ENCODE measurements around the gene NINJ1. TPM values are rescaled to one million over a fixed set of nuclear protein-coding genes. Genes with fewer than 3 reads are reported as not detected.

NINJ1 gene
- total RNA-seq, 1 donor from 2014 or later: 46.4 TPM

DNA sequence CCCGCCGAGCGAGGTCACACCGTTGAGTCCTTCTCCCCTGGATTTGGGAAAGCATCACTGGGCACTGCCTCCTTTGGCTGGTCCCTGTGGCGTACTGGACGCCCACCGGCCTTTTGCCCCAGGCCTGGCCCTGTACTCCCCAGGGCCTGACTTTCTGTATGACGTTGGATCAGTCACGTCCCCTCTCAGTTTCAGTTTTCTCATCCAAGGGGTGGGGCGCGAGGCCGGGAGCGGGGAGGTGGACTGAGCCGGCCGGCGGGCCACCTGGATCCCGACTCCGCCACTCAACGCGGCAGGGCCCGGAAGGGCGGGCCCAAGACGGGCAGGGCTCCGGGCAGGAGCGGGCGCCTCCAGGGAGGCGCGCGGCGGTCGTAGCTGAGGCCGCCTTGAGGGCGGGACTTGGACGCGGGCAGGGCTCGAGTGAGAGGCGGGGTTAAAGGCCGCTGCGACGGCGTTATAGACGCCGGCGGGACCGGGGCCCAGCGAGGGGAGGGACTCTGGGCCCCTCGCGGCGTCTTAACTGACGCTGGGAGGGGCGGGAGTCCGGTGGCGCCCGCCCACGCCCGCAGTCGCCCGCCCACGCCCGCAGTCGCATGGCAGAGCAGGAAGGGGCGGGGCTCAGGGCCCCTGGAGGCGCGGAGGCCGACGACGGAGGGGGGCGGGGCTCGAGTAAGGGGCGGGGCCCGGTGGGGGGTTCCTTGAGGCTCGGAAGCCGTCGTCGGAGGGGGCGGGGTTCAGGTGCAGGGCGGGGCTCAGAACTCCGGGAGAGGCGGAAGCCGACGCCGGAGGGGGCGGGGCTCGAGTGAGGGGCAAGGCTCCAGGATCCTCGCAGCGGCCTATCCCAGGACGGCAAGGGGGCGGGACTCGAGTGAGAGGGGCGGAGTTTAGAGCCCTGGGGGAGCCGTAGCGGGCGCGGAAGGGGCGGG, 38.6 kb downstream of the NINJ1 start:
- peak; percentile 100 for DNase-seq (ENCODE audit: low spot score)
- intact Hi-C loops (cut with DNase I): loop anchor here (5.0 to 10.0 kb wide), 2 partner anchors 37 to 479 kb away; partner anchors contain the start of genes NINJ1 and PHF2

DNA sequence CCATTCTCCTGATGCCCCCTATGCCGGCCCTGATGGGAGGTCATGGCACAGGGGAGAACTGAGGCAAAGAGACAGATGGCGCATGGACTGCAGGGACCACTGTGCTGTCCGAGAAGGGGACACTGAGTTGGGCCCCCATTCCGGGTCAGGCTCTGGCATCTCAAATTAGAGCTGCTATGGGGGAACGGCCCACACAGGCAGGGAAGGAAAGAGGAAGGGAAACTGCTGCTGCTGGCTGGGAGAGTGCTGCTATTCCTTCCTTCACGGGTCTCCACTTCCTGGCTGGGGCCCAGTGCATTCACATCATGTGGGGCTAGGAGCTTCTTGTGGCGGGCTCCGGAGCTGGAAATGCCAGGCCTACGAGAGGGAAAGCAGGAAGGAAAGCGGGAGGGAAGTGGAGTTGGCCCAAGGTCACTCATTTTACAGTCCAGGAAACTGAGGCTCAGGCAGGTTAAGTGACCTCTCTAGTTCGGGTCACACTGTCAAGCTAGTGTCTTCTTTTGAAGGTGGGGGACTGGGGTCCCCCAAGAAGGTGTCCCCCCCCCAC, 39.3 kb downstream of the NINJ1 start:
- DNase-seq (ENCODE audit: low spot score): peak; percentile 77
- intact Hi-C loops (cut with DNase I): loop anchor here (5.0 to 10.0 kb wide), 2 partner anchors 38 to 480 kb away; partner anchors contain the start of genes NINJ1 and PHF2

DNA sequence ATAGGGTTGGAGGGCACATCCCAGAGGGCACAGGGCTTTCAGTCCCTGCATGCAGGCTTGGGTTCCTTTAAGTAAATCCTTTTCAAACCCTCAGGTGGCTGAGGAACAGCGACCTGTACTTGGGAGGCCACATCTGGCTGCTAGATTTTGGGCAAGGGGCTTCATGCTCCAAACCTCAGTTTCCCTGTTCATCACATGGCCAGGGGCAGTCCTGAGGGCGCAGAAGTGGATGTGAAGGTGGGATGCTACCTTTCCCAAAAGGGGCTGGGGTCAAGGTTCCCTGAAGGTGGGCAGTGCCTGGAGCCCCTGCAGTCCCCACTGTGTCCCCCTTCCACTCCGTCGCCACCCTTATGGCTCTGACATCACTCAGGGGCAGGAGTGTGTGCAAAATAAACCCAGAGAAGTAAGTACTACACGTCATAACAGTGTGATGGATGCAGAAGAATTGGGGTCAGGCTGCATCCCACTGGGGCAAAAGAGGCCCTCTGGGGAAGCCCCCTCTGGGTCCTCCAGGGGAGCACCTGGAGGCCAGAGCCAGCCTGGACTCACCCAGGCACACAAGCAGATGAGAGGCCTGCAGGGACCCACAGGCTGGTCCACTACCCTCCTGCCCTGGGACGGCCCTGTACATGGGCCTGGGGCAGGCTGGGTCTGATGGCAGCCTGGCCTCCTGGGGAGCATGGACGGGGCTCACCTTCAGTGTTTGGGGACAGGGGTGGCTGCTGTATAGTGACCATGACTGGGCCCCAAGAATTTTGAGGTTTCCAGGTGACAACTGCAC, 40.0 kb downstream of the NINJ1 start:
- peak; percentile 66 for DNase-seq (ENCODE audit: low spot score)
- intact Hi-C loops (cut with DNase I): loop anchor here (10.0 kb wide), 1 partner anchor 481 kb away; the partner anchor contains the start of gene PHF2

DNA sequence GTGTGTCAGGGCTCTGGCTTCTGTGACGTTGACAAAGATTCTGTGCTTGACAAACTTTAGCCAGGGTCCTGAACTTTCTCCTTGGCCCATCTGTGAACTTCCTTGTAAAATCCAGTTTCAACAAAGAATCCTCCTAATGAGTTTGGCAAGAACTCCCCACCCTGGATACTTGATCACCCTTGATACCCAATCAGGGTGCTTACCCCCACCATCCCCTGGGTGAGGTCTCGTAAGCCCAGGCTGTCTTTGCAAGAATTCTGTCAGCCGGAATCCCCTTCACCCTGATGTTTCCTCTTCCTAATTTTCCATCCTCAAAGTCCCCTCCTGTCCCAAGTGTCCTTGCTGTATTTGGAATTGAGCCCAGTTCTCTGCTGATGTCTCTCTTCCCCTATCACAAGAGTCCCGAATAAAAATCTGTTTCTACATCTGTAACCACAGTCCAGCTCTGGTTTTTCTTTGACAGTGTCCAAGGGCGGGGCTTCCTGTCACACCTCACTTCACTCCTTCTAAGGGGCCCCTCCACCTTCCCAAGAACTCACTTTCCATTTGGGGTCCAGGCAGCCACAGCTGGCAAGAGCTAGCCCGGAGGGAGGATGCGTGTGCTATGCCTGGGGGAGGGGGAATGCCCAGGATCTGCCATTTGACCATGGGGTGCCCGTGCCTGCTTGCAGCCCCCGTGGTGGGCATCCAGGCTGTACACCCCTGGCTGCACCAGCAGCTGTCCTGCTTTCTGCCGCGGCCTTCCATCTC, 40.7 kb downstream of the NINJ1 start:
- intact Hi-C loops (cut with DNase I): loop anchor here (10.0 kb wide), 1 partner anchor 481 kb away; the partner anchor contains the start of gene PHF2

DNA sequence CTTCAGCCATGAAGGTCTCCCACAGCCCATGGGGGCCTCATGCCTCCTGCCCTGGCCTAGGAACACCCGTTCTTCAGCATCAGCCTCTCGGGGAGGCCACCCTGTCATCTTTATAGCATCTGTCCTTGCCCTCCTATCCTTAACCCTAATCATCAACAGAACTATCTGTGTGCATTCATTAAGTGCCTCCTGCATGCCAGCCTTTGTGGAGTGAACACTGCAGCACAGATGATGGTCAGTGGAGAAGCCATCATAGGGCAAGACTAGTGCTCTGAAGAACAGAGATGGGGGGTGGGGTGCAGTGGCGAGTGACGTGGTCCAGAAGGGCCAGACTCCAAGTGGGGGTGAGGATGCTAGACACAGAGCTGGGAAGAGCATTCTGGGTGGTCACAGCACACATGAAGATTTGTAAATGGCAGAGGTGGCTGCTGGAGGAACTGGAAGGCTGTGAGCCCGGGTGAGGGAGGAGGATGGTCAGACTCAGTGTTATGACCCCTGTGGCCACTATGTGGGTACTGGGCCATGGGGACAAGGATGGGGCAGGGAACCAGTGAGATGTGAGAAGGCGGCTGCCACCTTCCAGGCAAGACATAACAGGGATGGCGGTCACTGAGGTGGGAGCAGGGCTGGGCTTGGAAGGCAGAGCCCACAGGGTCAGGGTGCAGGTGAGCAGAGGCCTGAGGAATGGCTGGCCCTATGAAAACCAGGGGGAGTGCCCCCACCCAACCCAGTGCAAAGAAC, 41.6 kb downstream of the NINJ1 start:
- intact Hi-C loops (cut with DNase I): loop anchor here (10.0 kb wide), 1 partner anchor 482 kb away; the partner anchor contains the start of gene PHF2
- DNase-seq (ENCODE audit: low spot score): peak; percentile 64

More for the DNA sequence above, 40.7 kb downstream of the NINJ1 start:
- DNase-seq (ENCODE audit: low spot score): no peak

DNA sequence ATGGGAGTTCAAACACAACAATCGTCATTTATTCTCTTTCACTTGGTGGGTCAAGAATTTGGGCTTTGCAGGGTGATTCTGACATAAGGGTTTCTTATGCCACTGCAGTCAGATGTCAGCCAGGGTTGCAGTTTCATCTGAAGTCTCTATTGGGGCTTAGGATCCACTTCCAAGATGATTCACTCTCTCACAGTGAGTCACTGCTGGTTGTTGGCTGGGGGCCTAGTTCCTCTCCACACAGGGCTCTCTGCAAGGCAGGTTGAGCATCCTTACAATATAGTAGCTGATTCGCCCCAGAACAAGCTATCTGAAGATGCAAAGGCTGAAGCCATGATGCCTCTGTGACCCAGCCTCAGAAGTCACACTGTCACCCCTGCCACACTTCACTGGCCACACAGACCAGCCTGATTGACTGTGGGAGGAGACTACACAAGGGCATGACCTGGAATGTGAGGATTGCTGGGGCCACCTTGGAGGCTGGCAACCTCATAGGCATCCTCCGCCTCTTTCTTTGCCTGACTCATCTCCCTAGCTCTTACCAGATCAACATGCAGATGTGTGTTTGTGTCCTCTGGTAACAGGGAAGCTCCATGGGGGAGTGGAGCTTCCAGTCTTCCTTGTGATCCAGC, 42.5 kb downstream of the NINJ1 start:
- intact Hi-C loops (cut with DNase I): loop anchor here (10.0 kb wide), 1 partner anchor 483 kb away; the partner anchor contains the start of gene PHF2
- DNase-seq (ENCODE audit: low spot score): peak; percentile 65

DNA sequence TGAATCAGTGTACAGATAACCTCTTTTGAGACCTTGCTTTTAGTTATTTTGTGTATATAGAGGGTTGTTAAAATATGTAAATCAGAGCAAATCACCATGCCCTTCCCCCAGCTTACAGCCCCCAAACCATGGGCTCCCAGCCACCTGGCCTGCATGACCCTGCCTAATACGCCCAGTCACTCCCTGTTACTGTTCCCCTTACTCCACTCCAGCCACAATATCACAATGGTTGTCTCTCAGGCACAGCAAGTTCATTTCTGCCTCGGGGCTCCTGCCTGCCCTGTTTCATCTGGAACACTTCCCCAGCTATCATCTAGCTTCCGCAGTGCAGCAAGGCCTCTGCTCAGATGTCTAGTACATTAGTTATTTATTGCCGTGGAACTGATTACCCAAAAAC, 43.0 kb downstream of the NINJ1 start:
- no peak for DNase-seq (ENCODE audit: low spot score)
- intact Hi-C loops (cut with DNase I): loop anchor here (10.0 kb wide), 1 partner anchor 484 kb away; the partner anchor contains the start of gene PHF2

DNA sequence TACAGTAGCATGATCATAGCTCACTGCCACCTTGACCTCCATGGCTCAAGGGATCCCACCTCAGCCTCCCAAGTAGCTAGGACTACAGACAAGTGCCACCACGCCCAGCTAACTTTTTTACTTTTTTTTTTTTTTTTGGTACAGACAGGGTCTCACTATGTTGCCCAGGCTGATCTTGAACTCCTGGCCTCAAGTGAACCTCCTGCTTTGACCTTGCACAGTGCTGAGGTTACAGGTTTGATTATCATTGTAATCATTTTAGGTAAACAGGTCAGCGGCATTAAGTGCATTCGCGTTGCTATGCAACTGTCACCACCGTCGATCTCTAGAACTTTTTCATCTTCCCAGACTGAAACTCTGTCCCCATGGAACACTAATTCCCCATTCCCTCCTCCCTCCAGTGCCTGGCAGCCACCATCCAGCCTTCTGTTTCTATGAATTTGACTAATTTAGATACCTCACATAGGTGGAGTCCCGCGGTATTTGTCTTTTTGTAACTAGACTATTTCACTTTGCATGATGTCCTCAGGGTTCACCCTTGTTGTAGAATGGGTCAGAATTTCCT, 43.9 kb downstream of the NINJ1 start:
- peak; percentile 10 for DNase-seq (ENCODE audit: low spot score)
- intact Hi-C loops (cut with DNase I): loop anchor here (10.0 kb wide), 1 partner anchor 485 kb away; the partner anchor contains the start of gene PHF2

DNA sequence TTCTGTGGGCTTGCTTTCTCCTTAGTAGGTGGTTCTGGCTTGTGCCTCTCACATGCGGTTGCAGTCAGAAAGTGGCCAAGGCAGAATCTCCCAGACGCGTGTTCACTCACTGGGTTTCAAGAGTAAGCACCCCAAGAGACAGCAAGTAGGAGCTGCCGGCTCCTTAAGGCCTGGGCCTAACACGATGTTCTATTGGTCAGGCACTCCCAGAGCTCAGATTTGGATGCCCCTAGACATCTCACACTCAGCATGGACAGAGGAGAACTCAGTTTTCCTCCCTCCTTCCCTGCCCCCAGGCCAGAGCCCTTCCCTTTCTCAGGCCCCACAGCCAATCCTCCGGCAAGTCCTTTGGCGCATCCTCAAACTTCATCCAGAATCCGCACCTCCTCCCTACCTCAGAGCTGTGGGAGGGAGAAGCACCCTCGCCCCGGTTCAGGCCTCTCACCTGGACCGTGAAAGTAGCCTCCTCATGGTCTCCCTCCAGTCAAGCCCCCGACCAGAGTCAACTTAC, 44.5 kb downstream of the NINJ1 start:
- intact Hi-C loops (cut with DNase I): no loop called here
- DNase-seq (ENCODE audit: low spot score): peak; percentile 51

DNA sequence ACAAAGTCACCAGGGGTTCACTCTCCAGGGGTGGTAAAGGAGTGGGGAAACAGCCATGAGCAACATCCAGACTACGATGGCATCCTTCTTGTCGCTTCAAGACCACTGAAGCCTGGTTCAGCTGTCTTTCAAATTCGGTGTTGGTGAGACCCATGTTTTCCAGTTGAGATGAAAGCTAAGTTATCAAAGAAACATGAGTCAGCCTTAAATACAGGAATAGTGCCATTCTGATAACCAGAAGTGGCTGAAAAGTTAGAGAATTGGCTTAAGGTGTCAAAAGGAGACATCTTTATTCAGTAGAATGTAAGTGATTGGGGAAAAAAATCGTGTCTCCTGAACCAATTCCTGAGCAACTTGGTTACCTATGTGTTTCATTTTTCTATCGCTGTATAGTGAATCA, 45.0 kb downstream of the NINJ1 start:
- peak; percentile 33 for DNase-seq (ENCODE audit: low spot score)
- intact Hi-C loops (cut with DNase I): no loop called here

DNA sequence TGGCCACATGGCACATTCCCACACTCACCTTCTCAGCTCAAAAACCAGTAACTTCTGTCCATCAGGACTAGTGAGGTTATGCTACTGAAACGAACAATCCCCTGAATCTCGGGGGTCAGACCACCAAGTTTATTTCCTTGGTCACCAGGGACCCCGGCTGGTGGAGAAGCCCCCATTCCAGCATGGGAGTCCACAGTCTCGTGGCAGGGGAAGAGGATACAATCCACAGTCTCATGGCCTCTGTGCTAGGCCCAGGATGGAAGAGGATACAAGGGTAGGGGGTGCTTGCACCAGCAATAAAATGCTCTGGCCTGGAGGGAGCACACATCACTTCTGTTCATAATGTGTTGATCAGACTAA, 45.4 kb downstream of the NINJ1 start:
- DNase-seq (ENCODE audit: low spot score): no peak
- intact Hi-C loops (cut with DNase I): no loop called here

DNA sequence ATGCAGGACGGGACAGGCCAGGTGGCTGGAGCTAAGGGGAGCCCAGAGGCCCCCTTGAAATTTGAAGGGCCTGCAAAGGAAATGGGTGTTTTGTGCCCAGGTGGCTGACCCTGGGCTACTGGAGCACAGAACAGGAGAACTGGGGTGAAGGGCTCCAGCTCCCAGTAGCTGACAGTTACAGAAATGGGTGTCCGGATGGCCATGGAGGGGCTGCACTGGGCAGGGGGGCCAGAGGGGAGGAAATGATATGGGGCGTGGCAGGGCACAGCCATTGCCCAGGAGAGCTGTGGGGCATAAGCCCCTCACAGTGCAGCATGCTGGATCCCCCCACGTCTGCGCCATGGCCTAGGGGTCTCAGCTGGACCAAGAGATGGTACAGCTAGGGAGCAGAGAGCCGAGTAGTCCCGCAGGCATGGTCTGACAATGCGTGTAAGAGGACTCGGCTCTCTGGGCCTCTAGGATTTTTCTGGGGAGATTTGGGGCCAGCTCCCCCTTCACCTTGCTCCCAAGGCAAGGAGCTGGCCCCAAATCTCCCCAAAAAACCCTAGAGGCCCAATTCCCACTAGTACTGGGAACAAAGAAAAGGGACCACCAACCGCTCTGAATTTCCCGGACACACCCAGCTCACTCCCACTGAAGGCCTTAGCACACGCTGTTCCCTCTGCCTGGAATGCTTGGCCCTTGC, 45.9 kb downstream of the NINJ1 start:
- DNase-seq (ENCODE audit: low spot score): peak; percentile 22

DNA sequence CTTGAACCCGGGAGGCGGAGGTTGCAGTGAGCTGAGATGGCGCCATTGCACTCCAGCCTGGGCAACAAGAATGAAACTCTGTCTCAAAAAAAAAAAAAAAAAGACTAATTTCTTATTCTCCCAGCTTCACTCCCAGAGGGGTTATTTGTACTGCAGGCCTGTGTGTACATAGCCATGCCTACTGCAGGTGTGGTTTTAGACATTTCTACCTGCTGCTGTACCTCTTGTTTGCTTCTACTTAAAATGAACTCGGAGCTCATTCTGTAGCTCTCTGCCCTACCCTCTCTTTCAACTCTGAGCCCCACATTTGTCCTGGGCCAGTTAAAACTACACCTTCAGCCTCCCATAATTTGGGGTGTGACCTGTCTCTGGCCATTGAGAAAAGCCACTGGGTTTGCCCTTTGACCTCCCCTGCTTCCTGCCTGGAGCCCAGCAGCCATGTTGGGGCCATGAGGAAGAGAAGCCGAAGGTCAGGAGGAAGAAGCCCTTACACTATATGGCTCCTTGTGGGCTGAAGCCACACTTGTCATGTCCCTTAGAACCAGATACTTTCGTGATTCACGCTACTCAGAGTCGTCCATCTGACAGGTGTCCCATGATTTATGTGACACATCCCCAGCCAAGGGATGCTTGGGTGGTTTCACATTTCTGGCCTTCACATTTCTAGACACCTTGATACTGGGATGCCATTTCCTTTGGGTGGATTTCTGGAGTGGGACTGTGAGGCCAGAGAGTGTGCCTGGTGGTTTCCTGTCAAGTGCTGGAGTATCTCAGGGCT, 47.4 kb downstream of the NINJ1 start:
- intact Hi-C loops (cut with DNase I): no loop called here
- peak; percentile 22 for DNase-seq (ENCODE audit: low spot score)

More for the DNA sequence above, 45.9 kb downstream of the NINJ1 start:
- intact Hi-C loops (cut with DNase I): no loop called here

DNA sequence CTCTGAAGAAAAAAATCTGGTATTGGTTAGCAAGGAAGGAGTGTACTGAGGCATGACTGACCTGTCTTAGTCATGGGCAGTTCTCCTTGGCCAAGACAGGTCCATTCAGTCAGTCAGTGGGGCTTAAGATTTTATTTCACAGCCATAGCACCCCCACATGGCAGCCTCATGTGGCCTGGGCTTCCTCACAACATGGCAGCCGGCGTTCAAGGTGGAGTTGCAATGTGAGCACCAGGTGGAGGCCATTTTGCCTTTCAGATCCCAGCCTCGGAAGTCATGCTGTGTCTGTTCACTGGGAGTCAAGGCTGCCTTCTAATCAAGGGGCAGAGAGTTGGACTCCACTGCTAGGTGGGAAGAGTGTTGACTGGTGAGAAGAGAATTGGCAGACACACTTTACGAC, 48.4 kb downstream of the NINJ1 start:
- intact Hi-C loops (cut with DNase I): no loop called here
- DNase-seq (ENCODE audit: low spot score): peak; percentile 36

DNA sequence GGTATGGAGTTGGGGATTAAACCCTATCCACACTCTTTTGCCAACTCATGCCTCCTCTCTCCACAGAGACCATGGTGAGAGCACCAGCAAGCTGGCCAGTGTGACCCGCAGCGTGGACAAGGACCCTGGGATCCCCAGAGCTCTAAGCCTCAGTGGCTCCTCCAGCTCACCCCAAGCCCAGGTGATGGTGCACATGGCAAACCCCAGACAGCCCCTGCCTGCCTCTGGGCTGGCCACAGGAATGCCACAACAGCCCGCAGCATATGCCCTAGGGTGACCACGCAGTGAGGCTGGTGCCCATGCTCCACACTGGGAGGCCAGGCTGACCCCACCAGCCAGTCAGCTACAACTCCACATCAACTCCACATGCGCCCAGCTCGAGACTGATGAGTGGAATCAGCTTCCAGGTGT, 49.6 kb downstream of the NINJ1 start:
- peak; percentile 38 for DNase-seq (ENCODE audit: low spot score)
- intact Hi-C loops (cut with DNase I): no loop called here
